HepG2 (cell line): Measurements from ENCODE around the gene SULT2B1. TPM values are rescaled to one million over a fixed set of nuclear protein-coding genes. Genes with fewer than 3 reads are reported as not detected.

Source experiments
- AGO1 ChIP-seq: fragments of 200-400 bp; formaldehyde crosslinking; IDR thresholded peaks from 2 replicates; pipeline ENCODE4 v1.6.1; 2017; ENCODE audit warnings: mild to moderate bottlenecking, low read depth, low read length, moderate library complexity; ENCODE audit not compliant: poor library complexity, severe bottlenecking
- EP300 ChIP-seq, 3 experiments: sonication (generic) in 1 of 3; formaldehyde crosslinking in 1 of 3; IDR thresholded peaks; 2 replicates each; pipeline versions ENCODE4 v1.5.1 to v1.6.1; 2011 to 2020; ENCODE audit warnings: low read depth in 2 of 3, low read length in 2 of 3, borderline replicate concordance in 1 of 3, improper control_type of control experiment in 1 of 3, mild to moderate bottlenecking in 1 of 3, missing genetic modification reagents in 1 of 3, moderate library complexity in 1 of 3
- FOXA1 ChIP-seq, 2 experiments: fragments of 450-650 bp in 1 of 2; sonication (generic) in 1 of 2; formaldehyde crosslinking in 1 of 2; IDR thresholded peaks; 2 replicates each; pipeline versions ENCODE4 v1.4.0 to v1.6.1; 2016 to 2020; ENCODE audit warnings: missing genetic modification reagents in 1 of 2
- GATAD1 ChIP-seq: IDR thresholded peaks from 2 replicates; pipeline ENCODE4 v1.6.1; 2016; ENCODE audit warnings: missing genetic modification reagents, missing compliant biosample characterization
- HHEX ChIP-seq: IDR thresholded peaks from 2 replicates; pipeline ENCODE4 v1.6.1; 2016; ENCODE audit warnings: control low read depth
- HMGA1 ChIP-seq: sonication (generic); formaldehyde crosslinking; conservative IDR thresholded peaks from 2 replicates; pipeline ENCODE4 v1.4.0; 2020; ENCODE audit warnings: missing genetic modification reagents
- JUNB ChIP-seq: sonication (generic); formaldehyde crosslinking; IDR thresholded peaks from 2 replicates; pipeline ENCODE4 v1.8.0; 2022; ENCODE audit warnings: missing genetic modification reagents, mild to moderate bottlenecking, borderline replicate concordance
- KLF11 ChIP-seq: IDR thresholded peaks from 2 replicates; pipeline ENCODE4 v1.6.1; 2016; ENCODE audit warnings: missing compliant biosample characterization
- LRRFIP1 ChIP-seq: sonication (generic); formaldehyde crosslinking; conservative IDR thresholded peaks from 2 replicates; pipeline ENCODE4 v1.4.0; 2020; ENCODE audit warnings: missing genetic modification reagents
- NR1H2 ChIP-seq: sonication (generic); formaldehyde crosslinking; IDR thresholded peaks from 2 replicates; pipeline ENCODE4 v1.8.1; 2022; ENCODE audit warnings: low read depth, missing genetic modification reagents, borderline replicate concordance
- PHF21A ChIP-seq: sonication (generic); formaldehyde crosslinking; IDR thresholded peaks from 2 replicates; pipeline ENCODE4 v1.5.0; 2020; ENCODE audit warnings: mild to moderate bottlenecking, missing genetic modification reagents
- RERE ChIP-seq: IDR thresholded peaks from 2 replicates; pipeline ENCODE4 v1.6.1; 2016; ENCODE audit warnings: low read depth, missing genetic modification reagents, missing compliant biosample characterization
- REST ChIP-seq, 2 experiments: IDR thresholded peaks; 2 replicates each; pipeline ENCODE4 v1.6.1; 2011 to 2012; ENCODE audit warnings: low read length in 2 of 2, borderline replicate concordance in 1 of 2, low read depth in 1 of 2, mild to moderate bottlenecking in 1 of 2, moderate library complexity in 1 of 2
- ZGPAT ChIP-seq: IDR thresholded peaks from 2 replicates; pipeline ENCODE4 v1.6.1; 2016; ENCODE audit warnings: mild to moderate bottlenecking
- ZNF674 ChIP-seq: sonication (generic); formaldehyde crosslinking; IDR thresholded peaks from 2 replicates; pipeline ENCODE4 v1.5.0; 2020; ENCODE audit warnings: low read depth, mild to moderate bottlenecking, missing genetic modification reagents
- ZNF703 ChIP-seq: sonication (generic); formaldehyde crosslinking; IDR thresholded peaks from 2 replicates; pipeline ENCODE4 v1.5.1; 2020; ENCODE audit warnings: missing genetic modification reagents, mild to moderate bottlenecking, moderate library complexity, borderline replicate concordance
- polyA plus RNA-seq, 8 experiments: library from polyadenylated mRNA; depleted of rRNA in 3 of 8; stranded (reverse) in 7 of 8; unstranded in 1 of 8; fragments of >200 nt; fragmentation: Illumina TruSeq in 4 of 8; extraction: Trizol in 4 of 8; gene quantifications; 2 replicates each; pipeline versions ENCODE4 v1.2.1 to v1.2.3, GENCODE V29; 2011 to 2016; ENCODE audit warnings: low read depth in 4 of 8, missing spikeins in 1 of 8, mixed read lengths in 1 of 8; ENCODE audit not compliant: insufficient read depth in 1 of 8
- total RNA-seq, 5 experiments: library from RNA; depleted of rRNA; stranded (reverse); fragments of >200 nt; fragmentation: Illumina TruSeq; extraction: Trizol; gene quantifications; 2 replicates each; pipeline ENCODE4 v1.2.3, GENCODE V29; 2016; ENCODE audit warnings: low read depth in 1 of 5

Gene SULT2B1
- total and polyA plus RNA-seq, 2 of the 13 experiments (the other 11 are each of a cell fraction or from before 2014, with no cell fraction given) = 0.13 TPM; not detected in 1

GRCh38 chr19:48565090-48565489, 13.1 kb downstream of the SULT2B1 start (continued):
- TF ChIP-seq RERE = no peak
- TF ChIP-seq AGO1 = no peak
- no peak for TF ChIP-seq ZNF674 (CRISPR knock-in tag)
- no peak for TF ChIP-seq HMGA1 (CRISPR knock-in tag)
- no peak for TF ChIP-seq ZNF703 (CRISPR knock-in tag)
- TF ChIP-seq EP300 (IDR thresholded peaks at IDR 0.05; ENCODE audit: low read depth in 2 of 2, low read length in 2 of 2) = peak in 1 of 2 experiments; percentile 67; a peak in 1 of 4 replicates
- TF ChIP-seq EP300 (CRISPR knock-in tag; IDR thresholded peaks at IDR 0.05; ENCODE audit: borderline replicate concordance) = no peak
- no peak for TF ChIP-seq REST (IDR thresholded peaks at IDR 0.05; ENCODE audit: borderline replicate concordance in 1 of 2, low read depth in 1 of 2, low read length in 2 of 2)
- peak; percentile 46; the same call in 1 of the 2 replicates for TF ChIP-seq PHF21A (CRISPR knock-in tag)
- no peak for TF ChIP-seq JUNB (CRISPR knock-in tag)
- TF ChIP-seq NR1H2 (CRISPR knock-in tag) = no peak
- no peak for TF ChIP-seq GATAD1 (CRISPR knock-in tag)
- TF ChIP-seq HHEX = no peak
- peak; percentile 20; the same call in 1 of the 2 replicates for TF ChIP-seq ZGPAT (CRISPR knock-in tag)
- TF ChIP-seq LRRFIP1 (CRISPR knock-in tag) = no peak
- TF ChIP-seq FOXA1 (IDR thresholded peaks at IDR 0.05) = peak; percentile 26; the same call in 1 of the 2 replicates
- TF ChIP-seq FOXA1 (CRISPR knock-in tag; IDR thresholded peaks at IDR 0.05) = peak; percentile 33; the same call in 1 of the 2 replicates
- TF ChIP-seq KLF11 (CRISPR knock-in tag) = no peak
